ENCODE results near the gene STK26.

STK26 gene

DNA sequence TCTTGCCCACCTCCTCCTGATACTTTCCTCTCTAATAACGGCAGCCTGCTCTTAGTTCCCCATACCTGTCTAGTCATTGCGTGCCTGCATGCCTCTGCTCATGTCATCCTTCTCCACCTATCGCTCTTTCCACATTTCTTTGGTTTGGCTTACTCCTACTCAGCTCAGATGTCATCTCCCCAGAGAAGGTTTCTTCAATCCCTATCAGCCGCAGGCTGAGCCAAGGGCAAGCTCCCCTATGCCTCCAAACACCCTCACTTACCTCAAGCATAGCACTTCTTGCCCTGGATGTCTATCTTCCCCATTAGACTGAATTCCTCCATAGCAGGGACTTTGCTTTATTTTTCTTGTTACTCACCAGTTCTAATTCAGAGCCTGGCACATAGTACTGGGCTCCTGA is 78.1 kb downstream of the STK26 start:
- DNase-seq, result no peak

DNA sequence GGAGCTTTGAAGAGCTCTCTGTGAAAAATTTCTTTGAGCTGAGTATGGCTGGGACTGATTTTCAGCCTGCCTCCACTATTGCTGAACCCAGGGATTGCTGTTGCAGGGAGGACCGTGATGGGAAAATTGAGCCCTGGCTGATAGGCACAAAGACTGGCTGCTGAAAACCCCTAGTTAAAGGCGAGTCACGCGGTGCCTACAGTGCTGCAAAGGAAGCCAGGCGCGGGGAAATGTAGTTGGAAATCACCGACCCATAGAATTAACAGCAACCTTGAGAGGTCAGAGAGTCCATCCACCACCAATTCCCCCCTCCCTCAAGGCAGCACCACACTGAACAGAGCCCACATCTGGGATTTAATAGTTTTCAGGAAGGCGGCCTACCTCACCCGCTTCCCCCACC is 78.7 kb downstream of the STK26 start:
- DNase-seq, result no peak

DNA sequence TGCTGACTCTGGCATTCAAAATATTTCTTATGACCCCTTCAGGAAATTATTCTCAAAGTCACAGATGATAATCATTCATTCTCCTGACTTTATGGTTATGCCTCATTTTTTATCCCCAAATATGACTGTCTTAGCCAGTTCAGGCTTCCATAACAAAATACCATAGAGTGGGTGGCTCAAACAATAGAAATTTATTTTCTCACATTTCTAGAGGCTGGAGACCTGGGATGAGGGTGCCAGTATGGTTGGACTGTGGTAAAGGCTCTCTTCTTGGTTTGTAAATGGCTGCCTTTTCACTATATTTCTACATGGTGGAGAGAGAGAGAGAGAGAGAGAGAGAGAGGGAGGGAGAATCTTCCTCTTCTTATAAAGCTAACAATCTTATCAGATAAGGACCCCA is 84.2 kb downstream of the STK26 start:
- DNase-seq, result no peak

DNA sequence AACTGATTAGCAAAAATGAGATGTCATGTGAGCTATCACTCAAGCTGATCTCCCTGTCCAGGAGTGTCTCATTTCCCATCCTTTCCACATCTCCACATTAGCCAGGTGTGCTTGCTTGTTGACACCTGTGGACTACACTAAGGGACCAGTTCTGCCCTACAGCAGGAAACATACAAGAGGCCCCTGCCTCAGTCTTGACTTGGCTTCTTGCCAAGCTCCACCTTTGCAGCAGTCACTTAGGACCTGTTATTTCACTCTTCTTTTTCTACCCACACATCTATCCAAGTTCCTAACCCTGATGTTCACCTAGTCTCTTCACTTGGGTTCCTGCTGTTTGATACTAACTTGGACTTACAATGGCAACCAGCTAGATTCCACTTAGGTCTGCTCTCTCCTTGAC is 91.5 kb downstream of the STK26 start:
- DNase-seq, result no peak

DNA sequence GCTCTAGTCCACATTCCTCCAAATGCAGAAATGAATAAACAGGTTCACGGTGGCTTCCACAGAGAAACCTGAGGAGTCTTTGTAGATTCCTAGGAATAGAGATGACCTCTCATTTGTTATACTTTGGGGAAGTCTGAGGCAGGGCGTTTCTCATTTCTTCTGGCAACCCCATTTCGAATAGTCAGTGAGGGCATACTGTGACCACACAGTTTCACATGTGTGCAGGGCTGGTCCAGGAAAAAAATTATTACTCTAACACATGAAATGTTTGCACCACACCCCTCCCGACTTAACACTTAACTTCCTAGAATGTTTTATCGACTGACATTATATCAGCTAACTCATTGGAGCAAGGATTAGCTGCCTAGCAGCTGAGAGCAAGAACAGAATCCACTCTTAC is 92.7 kb downstream of the STK26 start:
- DNase-seq, result no peak

DNA sequence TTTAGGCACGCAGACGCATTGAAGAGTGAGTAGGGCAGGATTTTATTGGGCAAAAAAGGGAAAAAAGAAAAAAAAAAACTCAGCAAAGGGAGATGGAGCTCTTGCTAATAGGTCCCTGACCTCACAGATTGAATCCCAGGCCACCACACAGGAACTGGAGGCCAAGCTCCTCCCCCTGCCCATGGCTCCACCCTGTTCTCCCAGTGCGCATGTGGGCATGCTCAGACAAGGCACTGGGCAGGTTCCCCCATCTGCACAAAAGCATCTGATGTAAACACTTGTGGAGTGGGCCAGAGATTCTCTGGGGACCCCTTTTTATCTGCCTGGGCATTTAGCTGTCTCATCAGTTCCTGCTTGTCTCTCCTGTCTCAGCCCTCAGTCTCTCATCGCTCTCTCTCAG is 95.3 kb downstream of the STK26 start:
- no peak for DNase-seq

DNA sequence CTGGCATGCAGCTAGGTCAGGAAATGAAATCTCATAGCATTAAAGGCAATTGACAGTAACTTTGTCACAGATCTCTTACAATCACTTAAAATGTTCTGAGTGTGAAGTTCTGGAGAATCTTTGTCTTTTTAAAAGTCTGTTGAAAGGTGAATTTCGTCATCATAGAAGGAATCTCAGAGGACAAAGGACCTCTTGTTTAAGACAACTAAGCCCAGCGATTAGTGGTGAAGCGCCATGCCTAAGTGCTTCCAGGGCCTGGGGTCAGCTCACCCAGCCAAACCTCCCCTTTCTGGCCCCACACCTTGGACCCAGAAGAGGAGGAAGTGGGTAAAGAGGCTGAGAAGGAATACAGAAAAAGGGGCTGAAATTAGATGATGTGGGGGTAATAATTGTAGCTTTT is 96.2 kb downstream of the STK26 start:
- DNase-seq, result no peak

DNA sequence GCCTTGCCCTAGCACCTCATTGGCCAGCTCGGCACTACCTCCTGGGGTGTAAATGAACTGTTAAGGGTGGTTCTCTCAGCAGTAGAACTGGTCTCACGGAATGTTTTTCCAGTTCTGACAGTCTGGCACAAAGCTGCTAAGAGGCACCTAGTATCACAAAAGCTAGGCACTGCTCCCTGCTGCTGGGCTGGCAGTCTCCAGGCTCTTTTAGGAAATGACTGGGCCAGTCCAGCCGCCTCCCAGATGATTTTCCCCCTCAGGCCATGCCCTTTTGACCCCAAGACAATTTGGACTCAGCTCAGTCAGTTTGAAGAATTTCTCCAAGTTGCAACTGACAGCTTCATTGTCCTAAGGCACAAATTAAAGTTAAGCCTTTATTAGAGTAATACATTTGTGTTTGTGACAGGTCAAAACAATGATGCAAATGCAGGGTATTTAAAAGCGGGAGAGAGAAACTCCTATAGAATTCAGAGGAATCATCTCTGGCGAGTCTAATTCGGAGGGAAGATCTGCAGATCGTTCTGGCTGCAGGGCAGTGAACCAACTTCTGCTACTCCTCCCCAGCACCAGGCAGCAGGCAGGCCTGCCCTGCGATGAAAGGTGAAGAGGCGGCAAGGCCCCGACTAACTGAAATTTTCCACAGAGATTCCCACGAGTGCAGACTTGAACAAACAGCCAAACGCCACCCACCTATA is 96.9 kb downstream of the STK26 start:
- no peak for DNase-seq

DNA sequence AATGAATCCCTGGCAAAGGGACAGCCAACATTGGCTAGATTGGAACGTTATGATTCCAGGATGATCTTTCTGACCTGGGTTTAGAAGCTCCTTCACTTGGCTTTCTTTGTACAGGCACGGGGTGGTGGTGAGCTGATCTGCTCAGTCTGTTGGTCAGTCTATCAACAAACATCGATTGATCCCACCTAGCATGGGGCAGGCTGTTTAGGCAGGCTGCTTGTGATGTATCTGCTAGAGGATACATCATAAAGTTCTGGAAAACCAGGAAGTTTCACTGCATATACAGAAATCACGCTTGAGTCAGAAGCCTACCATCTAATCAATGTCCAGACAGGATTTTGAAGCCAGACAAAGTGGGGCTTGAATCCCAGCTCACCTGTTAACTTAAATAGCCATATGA is 97.8 kb downstream of the STK26 start:
- no peak for DNase-seq

Data from activated CD8-positive, alpha-beta memory T cell treated with anti-CD3 and anti-CD28 coated beads, Interleukin-2, amount 50 U/mL, for 48 hours (primary cell).